GM18505 (cell line): Measurements from ENCODE around the gene CDC123.
"Not testable (repeated sequence)": the region's sequence is repeated elsewhere in the genome, so short reads cannot be mapped to it uniquely, and the experiment has no call there.

Source experiments
- ATAC-seq: cut with Tn5 transposase; IDR thresholded peaks from one replicate; pipeline ENCODE4 v1.9.1; 2021; ENCODE audit not compliant: unreplicated experiment
- POLR2A ChIP-seq: IDR thresholded peaks from 4 replicates; pipeline ENCODE4 v1.6.1; 2011; ENCODE audit warnings: borderline replicate concordance; ENCODE audit not compliant: insufficient read depth, insufficient read length; ENCODE audit errors: extremely low read depth

Gene CDC123

GRCh38 chr10:12237265-12238220, 41.6 kb downstream of the CDC123 start:
- no peak for TF ChIP-seq POLR2A
- no peak for ATAC-seq

- ATAC-seq, result no peak
- no peak for TF ChIP-seq POLR2A
Observed at GRCh38 chr10:12238821-12239220, 42.8 kb downstream of the CDC123 start.

- ATAC-seq, result no peak
- no peak for TF ChIP-seq POLR2A
Observed at GRCh38 chr10:12241810-12242529, 46.0 kb downstream of the CDC123 start.

- ATAC-seq, result peak; percentile 55
- TF ChIP-seq POLR2A, result no peak
Observed at GRCh38 chr10:12243864-12244620, 48.1 kb downstream of the CDC123 start.

GRCh38 chr10:12250181-12250580, 54.2 kb downstream of the CDC123 start:
- TF ChIP-seq POLR2A, result no peak
- ATAC-seq, result no peak

- not testable (repeated sequence) for ATAC-seq
Observed at GRCh38 chr10:12250702-12251101, 54.7 kb downstream of the CDC123 start.

- ATAC-seq, result no peak
- no peak for TF ChIP-seq POLR2A
Observed at GRCh38 chr10:12251581-12251980, 55.6 kb downstream of the CDC123 start.

GRCh38 chr10:12252882-12253546, 57.0 kb downstream of the CDC123 start:
- ATAC-seq, result no peak
- no peak for TF ChIP-seq POLR2A

- no peak for ATAC-seq
- TF ChIP-seq POLR2A, result no peak
Observed at GRCh38 chr10:12255048-12255447, 59.1 kb downstream of the CDC123 start.

- no peak for TF ChIP-seq POLR2A
- no peak for ATAC-seq
Observed at GRCh38 chr10:12259988-12260387, 64.0 kb downstream of the CDC123 start.

- ATAC-seq, result no peak
- TF ChIP-seq POLR2A, result no peak
Observed at GRCh38 chr10:12262278-12262981, 66.4 kb downstream of the CDC123 start.

- TF ChIP-seq POLR2A, result no peak
- peak; percentile 69 for ATAC-seq
Observed at GRCh38 chr10:12264204-12264940, 68.4 kb downstream of the CDC123 start.

- TF ChIP-seq POLR2A, result no peak
- no peak for ATAC-seq
Observed at GRCh38 chr10:12269056-12269455, 73.1 kb downstream of the CDC123 start.
